ENCODE data around the gene SPATA25.
"Not testable (repeated sequence)": the region's sequence is repeated elsewhere in the genome, so short reads cannot be mapped to it uniquely, and the experiment has no call there.

GRCh38 chr20:45901332-45901731, 13.9 kb upstream of the SPATA25 start:
- TF ChIP-seq CTCF (IDR thresholded peaks at IDR 0.05; ENCODE audit: poor library complexity); EZH2phosphoT487 (IDR thresholded peaks at IDR 0.05; ENCODE audit: low read depth, severe bottlenecking, unreplicated experiment); EZH2 (IDR thresholded peaks at IDR 0.05; ENCODE audit: borderline replicate concordance): not testable (repeated sequence)
